K562 (cell line): ENCODE results near the gene HIVEP1. TPM values are rescaled to one million over a fixed set of nuclear protein-coding genes. Genes with fewer than 3 reads are reported as not detected.

Experiments used
- ARID4B ChIP-seq: sonication (generic); formaldehyde crosslinking; IDR thresholded peaks from 2 replicates; pipeline ENCODE4 v1.8.0; 2022; ENCODE audit warnings: mild to moderate bottlenecking, missing genetic modification reagents
- CEBPB ChIP-seq: fragments of 450-650 bp; IDR thresholded peaks from 2 replicates; pipeline ENCODE4 v1.6.1; 2016; ENCODE audit warnings: missing genetic modification characterization, missing compliant biosample characterization
- EP300 ChIP-seq: IDR thresholded peaks from 2 replicates; pipeline ENCODE4 v1.6.1; 2012; ENCODE audit warnings: low read length, improper control_type of control experiment
- MCM2 ChIP-seq: fragments of 450-650 bp; IDR thresholded peaks from 2 replicates; pipeline ENCODE4 v1.6.1; 2017; ENCODE audit warnings: low read depth, mild to moderate bottlenecking
- NUFIP1 ChIP-seq: fragments of 450-650 bp; IDR thresholded peaks from 2 replicates; pipeline ENCODE4 v1.6.1; 2018; ENCODE audit not compliant: partially characterized antibody
- RAD51 ChIP-seq: fragments of 450-650 bp; IDR thresholded peaks from 2 replicates; pipeline ENCODE4 v1.7.1; 2016; ENCODE audit warnings: low read depth, mild to moderate bottlenecking, borderline replicate concordance
- THAP12 ChIP-seq: fragments of 250-450 bp; sonication (Bioruptor Pico); IDR thresholded peaks from 2 replicates; pipeline ENCODE4 v1.9.0; 2021; ENCODE audit warnings: mild to moderate bottlenecking, inconsistent platforms
- ZNF695 ChIP-seq: fragments of 450-650 bp; formaldehyde crosslinking; IDR thresholded peaks from 2 replicates; pipeline ENCODE4 v1.4.0; 2020; ENCODE audit warnings: mild to moderate bottlenecking, moderate library complexity
- polyA plus RNA-seq, 8 experiments: library from polyadenylated mRNA; depleted of rRNA in 4 of 8; stranded (reverse) in 5 of 8; unstranded in 3 of 8; fragments of >200 nt; fragmentation: Nextera tagmentation in 2 of 8; fragmentation: Illumina TruSeq in 1 of 8; extraction: Ambion mirVana in 2 of 8; extraction: Trizol in 1 of 8; gene quantifications; 2 replicates each; pipeline versions ENCODE4 v1.2.1 to v1.2.3, GENCODE V29; 2011 to 2014; ENCODE audit warnings: inconsistent platforms in 1 of 8, missing spikeins in 1 of 8
- total RNA-seq, 7 experiments: library from RNA; depleted of rRNA in 6 of 7; stranded (reverse); fragments of >200 nt in 6 of 7; fragmentation: Illumina TruSeq in 2 of 7; extraction: Trizol in 2 of 7; gene quantifications; 2 replicates each; pipeline versions ENCODE4 v1.2.1 to v1.2.3, GENCODE V29; 2011 to 2021; ENCODE audit warnings: low replicate concordance in 1 of 7

HIVEP1 gene
- total and polyA plus RNA-seq, 9 of the 15 experiments (the other 6 are each of a cell fraction or from before 2014, with no cell fraction given) = 6.0 to 33.3 (median 21.7) TPM

GRCh38 chr6:12198851-12199250 is 186.7 kb downstream of the HIVEP1 start (continued):
- TF ChIP-seq ARID4B = no peak
- no peak for TF ChIP-seq EP300
- no peak for TF ChIP-seq MCM2
- no peak for TF ChIP-seq NUFIP1
- no peak for TF ChIP-seq ZNF695 (CRISPR knock-in tag)
- no peak for TF ChIP-seq RAD51
- TF ChIP-seq CEBPB (tag) = no peak
- no peak for TF ChIP-seq THAP12 (CRISPR knock-in tag)
